Esophagus squamous epithelium (tissue), 4 donors: Measurements from ENCODE around the gene SCAF8.

Experiments
- POLR2A ChIP-seq, 4 donors: fragments of 450-650 bp; IDR thresholded peaks; one replicate each; pipeline ENCODE4 v1.6.1; 2017; ENCODE audit warnings: antibody characterized with exemption in 4 of 4, mild to moderate bottlenecking in 4 of 4, moderate library complexity in 3 of 4
- TF ChIP-seq, protein P1 (sequence below), 6 experiments: fragments of 450-650 bp in 4 of 6; fragments of 200-600 bp in 2 of 6; sonication (generic) in 2 of 6; IDR thresholded peaks; one replicate each; pipeline ENCODE4 v1.5.1; 2016 to 2019; ENCODE audit warnings: antibody characterized with exemption in 6 of 6, mild to moderate bottlenecking in 4 of 6, moderate library complexity in 4 of 6

DNA sequence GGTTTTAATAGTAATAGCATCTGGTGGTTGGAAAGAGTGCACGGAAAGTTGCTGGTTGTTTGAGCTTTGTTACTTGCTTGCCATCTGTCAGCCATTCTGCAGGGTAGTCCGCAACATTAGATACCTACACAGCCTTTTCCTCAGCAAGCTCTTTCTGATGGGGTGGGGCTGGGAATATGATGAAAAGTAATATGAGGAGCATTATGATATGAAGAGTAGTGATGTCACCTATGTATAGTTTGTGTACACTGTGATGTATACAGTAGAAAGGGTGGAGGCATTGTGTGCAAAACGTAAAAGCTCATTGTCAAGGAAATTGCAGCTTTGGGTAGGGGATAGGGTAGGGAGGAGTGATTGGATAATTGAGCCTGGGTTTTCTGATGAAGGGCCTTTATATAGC, 16.1 kb downstream of the SCAF8 start:
- TF ChIP-seq, protein P1, sequence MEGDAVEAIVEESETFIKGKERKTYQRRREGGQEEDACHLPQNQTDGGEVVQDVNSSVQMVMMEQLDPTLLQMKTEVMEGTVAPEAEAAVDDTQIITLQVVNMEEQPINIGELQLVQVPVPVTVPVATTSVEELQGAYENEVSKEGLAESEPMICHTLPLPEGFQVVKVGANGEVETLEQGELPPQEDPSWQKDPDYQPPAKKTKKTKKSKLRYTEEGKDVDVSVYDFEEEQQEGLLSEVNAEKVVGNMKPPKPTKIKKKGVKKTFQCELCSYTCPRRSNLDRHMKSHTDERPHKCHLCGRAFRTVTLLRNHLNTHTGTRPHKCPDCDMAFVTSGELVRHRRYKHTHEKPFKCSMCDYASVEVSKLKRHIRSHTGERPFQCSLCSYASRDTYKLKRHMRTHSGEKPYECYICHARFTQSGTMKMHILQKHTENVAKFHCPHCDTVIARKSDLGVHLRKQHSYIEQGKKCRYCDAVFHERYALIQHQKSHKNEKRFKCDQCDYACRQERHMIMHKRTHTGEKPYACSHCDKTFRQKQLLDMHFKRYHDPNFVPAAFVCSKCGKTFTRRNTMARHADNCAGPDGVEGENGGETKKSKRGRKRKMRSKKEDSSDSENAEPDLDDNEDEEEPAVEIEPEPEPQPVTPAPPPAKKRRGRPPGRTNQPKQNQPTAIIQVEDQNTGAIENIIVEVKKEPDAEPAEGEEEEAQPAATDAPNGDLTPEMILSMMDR (IDR thresholded peaks at IDR 0.05): no peak
- TF ChIP-seq POLR2A (IDR thresholded peaks at IDR 0.05): no peak
